ES-I3 (cell line): ENCODE measurements around the gene GLT8D1.
A peak's percentile ranks its signal among the peaks of the same experiment; 100 is the strongest.
"Not testable (repeated sequence)": the region's sequence is repeated elsewhere in the genome, so short reads cannot be mapped to it uniquely, and the experiment has no call there.

Experiments used
- H3K36me3 ChIP-seq: 2 replicates; pipeline ENCODE4 v1.6.1; 2013; ENCODE audit warnings: mild to moderate bottlenecking, low read length, control low read depth, moderate library complexity; ENCODE audit not compliant: insufficient read depth
- H3K4me1 ChIP-seq: 2 replicates; pipeline ENCODE4 v1.6.1; 2013; ENCODE audit warnings: mild to moderate bottlenecking, control low read depth, low read length; ENCODE audit not compliant: insufficient read depth
- H3K9ac ChIP-seq: 2 replicates; pipeline ENCODE4 v1.6.1; 2013; ENCODE audit warnings: low read depth, mild to moderate bottlenecking, low read length, moderate library complexity
- H3K9me3 ChIP-seq: 2 replicates; pipeline ENCODE4 v1.6.1; 2013; ENCODE audit warnings: mild to moderate bottlenecking, low read length, moderate library complexity; ENCODE audit not compliant: control insufficient read depth, insufficient read depth

The GLT8D1 gene, protein sequence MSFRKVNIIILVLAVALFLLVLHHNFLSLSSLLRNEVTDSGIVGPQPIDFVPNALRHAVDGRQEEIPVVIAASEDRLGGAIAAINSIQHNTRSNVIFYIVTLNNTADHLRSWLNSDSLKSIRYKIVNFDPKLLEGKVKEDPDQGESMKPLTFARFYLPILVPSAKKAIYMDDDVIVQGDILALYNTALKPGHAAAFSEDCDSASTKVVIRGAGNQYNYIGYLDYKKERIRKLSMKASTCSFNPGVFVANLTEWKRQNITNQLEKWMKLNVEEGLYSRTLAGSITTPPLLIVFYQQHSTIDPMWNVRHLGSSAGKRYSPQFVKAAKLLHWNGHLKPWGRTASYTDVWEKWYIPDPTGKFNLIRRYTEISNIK

DNA sequence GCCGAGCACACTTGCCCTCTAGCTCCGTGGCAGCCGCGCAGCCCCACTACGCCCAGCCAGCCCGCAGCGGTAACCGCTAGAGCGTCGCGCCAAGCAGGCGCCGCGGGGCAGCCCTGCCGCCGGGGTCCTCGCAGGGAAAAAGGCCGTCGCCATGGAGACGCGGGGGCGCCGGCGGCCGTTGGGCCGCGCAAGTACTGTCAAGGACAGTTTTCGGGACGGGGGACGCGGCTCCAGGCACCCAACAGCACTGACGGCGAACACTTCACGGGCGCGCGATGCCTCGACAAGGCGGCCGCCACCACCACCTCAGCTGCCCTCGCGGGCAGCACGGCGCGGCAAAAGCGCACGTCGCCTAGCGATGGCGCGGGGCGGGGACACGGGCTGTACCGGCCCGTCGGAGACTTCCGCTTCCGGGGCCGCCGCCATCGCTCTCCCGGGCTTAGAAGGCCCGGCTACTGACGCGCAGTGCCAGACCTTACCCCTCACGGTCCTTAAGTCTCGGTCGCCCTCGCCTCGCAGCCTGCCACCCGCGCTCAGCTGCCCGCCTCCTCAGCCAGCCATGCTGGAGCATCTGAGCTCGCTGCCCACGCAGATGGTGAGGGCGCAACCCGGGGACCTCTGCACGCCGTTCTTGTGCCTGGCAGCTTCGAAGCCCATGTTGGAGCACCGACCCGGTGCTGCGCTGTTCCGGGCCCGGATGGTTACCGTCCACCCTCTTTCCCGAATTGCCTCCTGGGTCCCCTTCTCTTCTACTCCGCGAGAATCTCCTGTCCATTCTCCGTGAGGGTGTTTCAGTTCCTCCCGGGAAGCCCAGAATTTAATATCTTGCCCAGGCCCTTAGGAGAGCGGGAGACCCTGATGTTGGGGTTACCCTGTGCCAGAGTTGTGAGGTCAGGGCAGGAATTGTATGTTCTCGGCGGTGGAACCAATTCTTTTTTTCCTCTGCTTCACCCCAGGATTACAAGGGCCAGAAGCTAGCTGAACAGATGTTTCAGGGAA is at the start of gene GLT8D1, which contains the start of gene SPCS1:
GLT8D1 (minus strand) TSS at position 104 of the 999 bp plus-strand sequence. CDS start 5,331 bp downstream, outside the sequence.
SPCS1 (plus strand) TSS at position 419 of the 999 bp plus-strand sequence; CDS start at position 560, 141 bp downstream.
- peak within 1 kb of the TSS; percentile 95 for H3K9ac ChIP-seq
- H3K36me3 ChIP-seq = no peaks in the 10 kb centered on the region
- H3K9me3 ChIP-seq = no peaks in the 10 kb centered on the region
- H3K4me1 ChIP-seq = peaks cover 3% of the 10 kb centered on the region

- Histone ChIP-seq H3K36me3 (peaks cover 7% of the 10 kb centered on the region; the same call in 1 of the 2 replicates), H3K9ac (no peak overlapping the region), H3K4me1 (no peaks in the 10 kb centered on the region), H3K9me3 (no peaks in the 10 kb centered on the region)
Observed at GRCh38 chr3:52754373-52754772, 48.8 kb upstream of the GLT8D1 start.

DNA sequence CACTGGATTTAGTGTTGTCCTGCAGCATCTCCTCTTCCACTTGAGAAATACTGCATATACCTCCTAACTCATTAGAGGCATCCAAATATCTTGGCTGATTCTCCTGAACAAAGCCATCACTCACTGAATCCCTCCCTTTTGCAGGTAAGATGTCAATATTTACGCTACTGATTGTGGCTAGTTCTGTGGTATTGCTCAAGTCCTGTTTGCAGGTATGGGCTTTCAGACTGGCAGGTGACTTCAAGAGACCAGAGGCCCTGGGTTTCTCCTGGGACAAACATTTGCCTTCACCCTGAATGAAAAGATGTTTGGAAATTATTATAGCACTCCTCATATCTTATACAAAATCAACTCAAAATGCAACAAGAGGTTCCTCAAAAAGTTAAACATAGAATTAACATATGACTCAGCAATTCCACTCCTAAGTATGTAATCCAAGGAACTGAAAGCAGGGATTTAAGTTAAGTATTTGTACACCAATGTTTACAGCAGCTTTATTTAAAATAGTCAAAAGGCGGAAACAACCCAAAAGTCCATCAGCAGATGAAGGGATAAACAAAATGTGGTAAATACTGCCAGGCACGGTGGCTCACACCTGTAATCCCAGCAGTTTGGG is 46.6 kb upstream of the GLT8D1 start:
- Histone ChIP-seq H3K36me3 (peaks cover 7% of the 10 kb centered on the region; the same call in 1 of the 2 replicates), H3K9me3 (no peaks in the 10 kb centered on the region), H3K9ac (no peak overlapping the region), H3K4me1 (no peaks in the 10 kb centered on the region)

GRCh38 chr3:52743721-52744120 is 38.1 kb upstream of the GLT8D1 start:
- Histone ChIP-seq H3K9me3 (no peaks in the 10 kb centered on the region), H3K36me3 (peaks cover 10% of the 10 kb centered on the region), H3K9ac (no peak overlapping the region), H3K4me1 (no peaks in the 10 kb centered on the region)

- H3K9ac ChIP-seq = no peak overlapping the region
- H3K36me3 ChIP-seq = peaks cover 10% of the 10 kb centered on the region
- H3K4me1 ChIP-seq = no peaks in the 10 kb centered on the region
- no peaks in the 10 kb centered on the region for H3K9me3 ChIP-seq
Observed at GRCh38 chr3:52743152-52743551, 37.6 kb upstream of the GLT8D1 start.

- H3K36me3 ChIP-seq = peaks cover 10% of the 10 kb centered on the region
Observed at GRCh38 chr3:52742418-52743041, 36.9 kb upstream of the GLT8D1 start.

DNA sequence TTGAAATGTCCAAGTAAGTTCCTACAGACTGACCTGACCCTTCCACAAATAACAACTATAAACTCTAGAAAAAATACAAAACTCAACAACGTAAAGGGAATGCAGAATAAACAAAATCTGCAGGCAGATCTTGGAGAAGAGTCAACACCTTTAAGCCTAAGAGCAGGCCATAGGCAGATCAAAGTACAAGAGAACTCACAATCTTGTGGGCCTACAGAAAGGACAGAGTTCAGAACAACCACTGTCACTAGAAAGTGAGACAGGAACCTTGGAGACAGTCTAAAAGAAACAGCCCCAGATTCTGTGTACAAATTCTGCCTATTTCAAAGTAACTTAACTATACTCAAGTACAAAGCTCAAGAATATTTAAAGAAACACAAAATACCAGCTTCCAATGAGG is 34.1 kb upstream of the GLT8D1 start:
- Histone ChIP-seq H3K4me1 (no peaks in the 10 kb centered on the region), H3K9me3 (no peaks in the 10 kb centered on the region), H3K36me3 (peaks cover 9% of the 10 kb centered on the region), H3K9ac (no peak overlapping the region)

More at GRCh38 chr3:52742418-52743041, 36.9 kb upstream of the GLT8D1 start:
- H3K9ac ChIP-seq = no peak overlapping the region
- no peaks in the 10 kb centered on the region for H3K4me1 ChIP-seq
- H3K9me3 ChIP-seq = no peaks in the 10 kb centered on the region

DNA sequence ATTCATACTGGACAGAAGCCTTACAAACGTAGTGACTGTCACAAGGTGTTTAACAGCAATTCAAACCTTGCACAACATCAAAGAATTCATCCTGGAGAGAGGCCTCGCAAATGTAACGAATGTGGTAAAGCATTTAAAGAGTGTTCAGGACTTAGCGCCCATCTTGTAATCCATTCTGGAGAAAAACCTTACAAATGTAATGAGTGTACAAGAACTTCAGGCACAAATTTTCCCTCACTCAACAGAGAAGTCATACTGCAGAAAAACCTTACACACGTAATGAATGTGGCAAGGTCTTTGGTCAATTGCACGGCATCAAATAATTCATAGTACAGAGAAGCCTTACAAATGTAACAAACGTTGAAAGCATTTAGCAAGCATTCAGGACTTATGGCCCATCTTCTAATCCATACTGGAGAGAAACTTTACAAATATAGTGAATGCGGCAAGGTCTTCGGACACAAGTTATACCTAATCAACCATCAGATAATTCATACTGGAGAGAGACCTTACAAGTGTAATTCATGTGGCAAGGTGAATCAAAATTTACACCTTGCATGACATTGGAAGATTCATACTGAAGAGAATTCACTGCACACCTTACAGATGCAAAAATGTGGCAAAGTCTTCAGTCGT is 27.8 kb upstream of the GLT8D1 start:
- no peak overlapping the region for H3K9ac ChIP-seq
- peaks cover 3% of the 10 kb centered on the region; the same call in 1 of the 2 replicates for H3K9me3 ChIP-seq
- H3K36me3 ChIP-seq = peaks cover 18% of the 10 kb centered on the region
- no peaks in the 10 kb centered on the region for H3K4me1 ChIP-seq

- no peak overlapping the region for H3K9ac ChIP-seq
- peaks cover 12% of the 10 kb centered on the region for H3K36me3 ChIP-seq
- H3K4me1 ChIP-seq = no peaks in the 10 kb centered on the region
- peaks cover 3% of the 10 kb centered on the region; the same call in 1 of the 2 replicates for H3K9me3 ChIP-seq
Observed at GRCh38 chr3:52731590-52731989, 26.0 kb upstream of the GLT8D1 start.

- no peaks in the 10 kb centered on the region for H3K4me1 ChIP-seq
- H3K9me3 ChIP-seq = peaks cover 3% of the 10 kb centered on the region; the same call in 1 of the 2 replicates
- H3K9ac ChIP-seq = no peak overlapping the region
- H3K36me3 ChIP-seq = peaks cover 12% of the 10 kb centered on the region
Observed at GRCh38 chr3:52730681-52731080, 25.1 kb upstream of the GLT8D1 start.

- H3K9me3 ChIP-seq, H3K4me1 ChIP-seq, H3K9ac ChIP-seq: not testable (repeated sequence)
- peaks cover 12% of the 10 kb centered on the region for H3K36me3 ChIP-seq
Observed at GRCh38 chr3:52728753-52729152, 23.2 kb upstream of the GLT8D1 start.

DNA sequence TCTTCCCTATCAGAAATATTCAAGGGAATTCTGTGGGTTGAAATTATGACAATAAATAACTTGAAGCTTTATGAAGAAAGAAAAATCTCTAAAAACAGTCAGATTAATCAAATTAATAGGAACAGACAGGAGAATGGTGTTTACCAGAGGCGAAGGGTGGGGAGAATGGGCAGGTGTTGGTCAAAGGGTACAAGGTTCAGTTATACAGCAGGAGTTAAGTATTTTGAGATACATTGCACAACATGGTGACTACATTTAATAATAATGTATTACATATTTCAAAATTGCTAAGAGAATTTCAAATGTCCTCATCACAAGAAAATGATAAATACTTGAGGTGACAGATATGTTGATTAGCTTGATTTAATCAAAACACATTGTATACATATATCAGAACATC is 18.9 kb upstream of the GLT8D1 start:
- H3K36me3 ChIP-seq = no peaks in the 10 kb centered on the region; the same call in 1 of the 2 replicates
- H3K9ac ChIP-seq = no peak overlapping the region
- no peaks in the 10 kb centered on the region for H3K4me1 ChIP-seq
- no peaks in the 10 kb centered on the region for H3K9me3 ChIP-seq

DNA sequence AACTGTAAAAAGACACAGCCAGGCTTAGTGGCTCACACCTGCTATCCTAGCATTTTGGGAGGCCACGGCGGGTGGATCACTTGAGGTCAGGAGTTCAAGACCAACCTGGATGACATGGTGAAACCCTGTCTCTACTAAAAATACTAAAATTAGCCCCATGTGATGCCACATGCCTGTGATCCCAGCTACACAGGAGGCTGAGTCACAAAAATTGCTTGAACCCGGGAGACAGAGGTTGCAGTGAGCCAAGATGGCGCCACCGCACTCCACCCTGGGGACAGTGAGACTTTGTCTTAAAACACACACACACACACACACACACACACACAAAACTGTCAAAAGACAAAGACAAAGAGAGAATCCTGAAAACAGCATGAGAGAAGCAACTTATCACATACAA is 18.3 kb upstream of the GLT8D1 start:
- Histone ChIP-seq H3K9ac (no peak overlapping the region), H3K9me3 (no peaks in the 10 kb centered on the region), H3K4me1 (no peaks in the 10 kb centered on the region), H3K36me3 (no peaks in the 10 kb centered on the region; the same call in 1 of the 2 replicates)
